B cell (primary cell): ENCODE data around the gene ZFAND5. TPM values are rescaled to one million over a fixed set of nuclear protein-coding genes. Genes with fewer than 3 reads are reported as not detected.

Experiments used
- ATAC-seq: fragments of 200-7000 bp; cut with Tn5 transposase; one replicate; pipeline ENCODE4 v1.10.0; 2021; ENCODE audit warnings: low read depth, mild to moderate bottlenecking, moderate number of reproducible peaks, moderate library complexity
- CTCF ChIA-PET: fragments of 350-600 bp; sonication (Branson Sonifier 250); formaldehyde crosslinking; loops from one replicate; lab custom pipeline; 2021; ENCODE audit warnings: antibody characterized with exemption, inconsistent platforms; lab: Charles Lee
- POLR2A ChIA-PET: fragments of 350-600 bp; sonication (Branson Sonifier 250); formaldehyde crosslinking; loops from one replicate; lab custom pipeline; 2021; ENCODE audit warnings: antibody characterized with exemption; lab: Charles Lee
- DNase-seq: peaks from one replicate; pipeline ENCODE4 v3.0.0; 2013
- H2AFZ ChIP-seq: 2 replicates; pipeline ENCODE4 v1.6.1; 2012; ENCODE audit warnings: mild to moderate bottlenecking, low read depth, low read length; ENCODE audit not compliant: insufficient read depth, poor library complexity, severe bottlenecking
- H3K27ac ChIP-seq, 2 donors: 1 replicate in 1 of 2; 2 replicates in 1 of 2; pipeline ENCODE4 v1.5.1; 2012 to 2013; ENCODE audit warnings: low read length in 2 of 2, mild to moderate bottlenecking in 2 of 2, moderate library complexity in 1 of 2
- H3K27me3 ChIP-seq, 4 experiments: fragments of 200-600 bp in 1 of 4; sonication (generic) in 1 of 4; replicated peaks in 1 of 4; 1 replicate in 2 of 4; 2 replicates in 2 of 4; pipeline versions ENCODE4 v1.6.1 to v1.7.0; 2013 to 2016; ENCODE audit warnings: low read length in 3 of 4, mild to moderate bottlenecking in 2 of 4, mixed read lengths in 1 of 4, moderate library complexity in 1 of 4; ENCODE audit not compliant: insufficient read depth in 4 of 4, control insufficient read depth in 3 of 4; ENCODE audit errors: control extremely low read depth in 1 of 4
- H3K36me3 ChIP-seq, 2 experiments: replicated peaks in 1 of 2; 1 replicate in 1 of 2; 2 replicates in 1 of 2; pipeline versions ENCODE4 v1.6.1 to v1.7.1; 2013; ENCODE audit warnings: low read length in 1 of 2; ENCODE audit not compliant: insufficient read depth in 2 of 2, control insufficient read depth in 1 of 2; ENCODE audit errors: control extremely low read depth in 1 of 2, extremely low read depth in 1 of 2
- H3K4me1 ChIP-seq, 2 donors: fragments of 200-600 bp in 1 of 2; sonication (generic) in 1 of 2; 1 replicate in 1 of 2; 2 replicates in 1 of 2; pipeline versions ENCODE4 v1.5.1 to v1.6.1; 2013 to 2017; ENCODE audit warnings: low read length in 2 of 2; ENCODE audit not compliant: control insufficient read depth in 2 of 2, insufficient read depth in 2 of 2
- H3K4me2 ChIP-seq: replicated peaks from 2 replicates; pipeline ENCODE3; 2012; ENCODE audit warnings: mild to moderate bottlenecking, low read depth, low read length; ENCODE audit not compliant: poor library complexity, severe bottlenecking
- H3K4me3 ChIP-seq, 5 experiments: fragments of 200-600 bp in 1 of 5; sonication (generic) in 1 of 5; 1 replicate in 3 of 5; 2 replicates in 2 of 5; pipeline versions ENCODE4 v1.5.1 to v1.7.0; 2011 to 2016; ENCODE audit warnings: low read length in 4 of 5, mild to moderate bottlenecking in 4 of 5, low read depth in 2 of 5, control low read depth in 1 of 5, moderate library complexity in 1 of 5; ENCODE audit not compliant: insufficient read depth in 1 of 5; ENCODE audit errors: control extremely low read depth in 1 of 5, extremely low read depth in 1 of 5
- H3K79me2 ChIP-seq: fragments of 200-600 bp; sonication (generic); one replicate; pipeline ENCODE4 v1.6.0; 2016; ENCODE audit warnings: low read length; ENCODE audit not compliant: control insufficient read depth, insufficient read depth
- H3K9ac ChIP-seq: fragments of 200-600 bp; sonication (generic); 2 replicates; pipeline ENCODE4 v1.6.1; 2017; ENCODE audit warnings: mild to moderate bottlenecking, low read length, moderate library complexity
- H3K9me3 ChIP-seq, 3 donors: one replicate each; pipeline versions ENCODE4 v1.6.1 to v1.7.1; 2013; ENCODE audit warnings: low read length in 2 of 3; ENCODE audit not compliant: control insufficient read depth in 2 of 3, insufficient read depth in 1 of 3; ENCODE audit errors: control extremely low read depth in 1 of 3
- H4K20me1 ChIP-seq: 2 replicates; pipeline ENCODE4 v1.6.0; 2012; ENCODE audit warnings: mild to moderate bottlenecking, low read length; ENCODE audit not compliant: insufficient read depth, control insufficient read depth, poor library complexity, severe bottlenecking
- H3K27ac Mint-ChIP-seq: one replicate; pipeline ENCODE4 v1.8.0; 2021; ENCODE audit warnings: mixed read lengths
- H3K27me3 Mint-ChIP-seq: one replicate; pipeline ENCODE4 v1.8.0; 2021; ENCODE audit warnings: mixed read lengths
- H3K4me1 Mint-ChIP-seq: one replicate; pipeline ENCODE4 v1.8.0; 2021; ENCODE audit warnings: mixed read lengths
- H3K4me3 Mint-ChIP-seq: one replicate; pipeline ENCODE4 v1.8.0; 2021; ENCODE audit warnings: mixed read lengths
- H3K9me3 Mint-ChIP-seq: one replicate; pipeline ENCODE4 v1.8.0; 2022; ENCODE audit warnings: mixed read lengths; ENCODE audit not compliant: insufficient read depth
- CTCF ChIP-seq: fragments of 200-600 bp; IDR thresholded peaks from one replicate; pipeline ENCODE4 v1.8.0; 2022; ENCODE audit warnings: antibody characterized with exemption, mild to moderate bottlenecking
- EZH2 ChIP-seq: IDR thresholded peaks from 2 replicates; pipeline ENCODE4 v1.6.1; 2012; ENCODE audit warnings: borderline replicate concordance, low read depth, mild to moderate bottlenecking, moderate library complexity, low read length; ENCODE audit not compliant: insufficient read depth, poor library complexity, severe bottlenecking
- WGBS: methylation state at CpG from one replicate; pipeline ENCODE4 v1.1.5; 2013; ENCODE audit warnings: missing lambda C conversion rate; ENCODE audit not compliant: insufficient coverage; 5-methylcytosine and 5-hydroxymethylcytosine counted together
- intact Hi-C: fragments of 100-400 bp; cut with micrococcal nuclease; formaldehyde crosslinking; loops from one replicate; pipeline ENCODE4 v1.10.0; 2022
- polyA plus RNA-seq: library from polyadenylated mRNA; depleted of rRNA; stranded (reverse); fragments of >200 nt; gene quantifications from 2 replicates; pipeline ENCODE4 v1.2.3, GENCODE V29; 2012
- total RNA-seq, 2 donors: library from RNA; stranded (reverse); fragments of 120-200 nt in 1 of 2; gene quantifications; 1 replicate in 1 of 2; 2 replicates in 1 of 2; pipeline versions ENCODE4 v1.2.3 to v1.2.4, GENCODE V29; 2013 to 2022

ZFAND5 gene
- total and polyA plus RNA-seq, 2 donors (not counting 1 experiment from before 2014, with no cell fraction given) = 95.3 to 162 TPM

GRCh38 chr9:72346333-72346732 lies 18.7 kb downstream of the ZFAND5 start:
- Histone ChIP-seq H3K79me2 (no peaks in the 10 kb centered on the region), H3K4me3 (no peak overlapping the region), H3K27me3 (no peaks in the 10 kb centered on the region), H3K27ac (no peak overlapping the region), H3K4me1 (no peaks in the 10 kb centered on the region), H4K20me1 (no peaks in the 10 kb centered on the region), H3K36me3 (peaks cover 1 to 3% of the 10 kb centered on the region in 2 experiments), H3K9ac (no peak overlapping the region), H2AFZ (no peak overlapping the region), H3K9me3 (no peaks in the 10 kb centered on the region), H3K4me2 (no peak overlapping the region)
- CTCF ChIA-PET = interaction anchor here (0.6 kb wide), 1 partner anchor 527 kb away, joined by 4 read pairs; no protein-coding TSS in a partner anchor
- no peak overlapping the region for H3K4me3 Mint-ChIP-seq
- DNase-seq = no peak
- no peaks in the 10 kb centered on the region for H3K27me3 Mint-ChIP-seq
- intact Hi-C loops = no loop called here
- TF ChIP-seq CTCF (no peak), EZH2 (no peak)
- H3K4me1 Mint-ChIP-seq = peaks cover 8% of the 10 kb centered on the region
- no peak overlapping the region for H3K27ac Mint-ChIP-seq
- no CpG with 5 or more reads among the region's 1 CpG for WGBS
- no peak for ATAC-seq
- POLR2A ChIA-PET = no interaction called here
- no peaks in the 10 kb centered on the region for H3K9me3 Mint-ChIP-seq

GRCh38 chr9:72338631-72339030 lies 26.4 kb downstream of the ZFAND5 start:
- no peaks in the 10 kb centered on the region for H3K9me3 ChIP-seq
- H3K4me2 ChIP-seq = no peak overlapping the region
- H3K27ac ChIP-seq = no peak overlapping the region
- Mint-ChIP-seq H3K9me3 (no peaks in the 10 kb centered on the region), H3K4me1 (no peaks in the 10 kb centered on the region), H3K27me3 (peaks cover 1% of the 10 kb centered on the region), H3K27ac (no peak overlapping the region), H3K4me3 (no peak overlapping the region)
- no peaks in the 10 kb centered on the region for H3K79me2 ChIP-seq
- ATAC-seq (no peak), DNase-seq (no peak)
- no peak overlapping the region for H3K4me3 ChIP-seq
- CTCF ChIA-PET = no interaction called here
- no peaks in the 10 kb centered on the region for H3K4me1 ChIP-seq
- H3K9ac ChIP-seq = no peak overlapping the region
- no peak overlapping the region for H2AFZ ChIP-seq
- H4K20me1 ChIP-seq = no peaks in the 10 kb centered on the region
- intact Hi-C loops = no loop called here
- no peak for TF ChIP-seq CTCF
- no peak for TF ChIP-seq EZH2
- peaks cover 2% of the 10 kb centered on the region in 2 experiments for H3K36me3 ChIP-seq
- no CpG with 5 or more reads among the region's 4 CpGs for WGBS
- POLR2A ChIA-PET = no interaction called here
- no peaks in the 10 kb centered on the region for H3K27me3 ChIP-seq
